B cell (primary cell): ENCODE results near the gene MCOLN3. TPM values are rescaled to one million over a fixed set of nuclear protein-coding genes. Genes with fewer than 3 reads are reported as not detected.

ENCODE experiments used
- ATAC-seq: fragments of 200-7000 bp; cut with Tn5 transposase; one replicate; pipeline ENCODE4 v1.10.0; 2021; ENCODE audit warnings: low read depth, mild to moderate bottlenecking, moderate number of reproducible peaks, moderate library complexity
- CTCF ChIA-PET: fragments of 350-600 bp; sonication (Branson Sonifier 250); formaldehyde crosslinking; loops from one replicate; lab custom pipeline; 2021; ENCODE audit warnings: antibody characterized with exemption, inconsistent platforms; lab: Charles Lee
- POLR2A ChIA-PET: fragments of 350-600 bp; sonication (Branson Sonifier 250); formaldehyde crosslinking; loops from one replicate; lab custom pipeline; 2021; ENCODE audit warnings: antibody characterized with exemption; lab: Charles Lee
- DNase-seq: peaks from one replicate; pipeline ENCODE4 v3.0.0; 2013
- H2AFZ ChIP-seq: 2 replicates; pipeline ENCODE4 v1.6.1; 2012; ENCODE audit warnings: mild to moderate bottlenecking, low read depth, low read length; ENCODE audit not compliant: insufficient read depth, poor library complexity, severe bottlenecking
- H3K27ac ChIP-seq, 2 donors: 1 replicate in 1 of 2; 2 replicates in 1 of 2; pipeline ENCODE4 v1.5.1; 2012 to 2013; ENCODE audit warnings: low read length in 2 of 2, mild to moderate bottlenecking in 2 of 2, moderate library complexity in 1 of 2
- H3K27me3 ChIP-seq, 4 experiments: fragments of 200-600 bp in 1 of 4; sonication (generic) in 1 of 4; replicated peaks in 1 of 4; 1 replicate in 2 of 4; 2 replicates in 2 of 4; pipeline versions ENCODE4 v1.6.1 to v1.7.0; 2013 to 2016; ENCODE audit warnings: low read length in 3 of 4, mild to moderate bottlenecking in 2 of 4, mixed read lengths in 1 of 4, moderate library complexity in 1 of 4; ENCODE audit not compliant: insufficient read depth in 4 of 4, control insufficient read depth in 3 of 4; ENCODE audit errors: control extremely low read depth in 1 of 4
- H3K36me3 ChIP-seq, 2 experiments: replicated peaks in 1 of 2; 1 replicate in 1 of 2; 2 replicates in 1 of 2; pipeline versions ENCODE4 v1.6.1 to v1.7.1; 2013; ENCODE audit warnings: low read length in 1 of 2; ENCODE audit not compliant: insufficient read depth in 2 of 2, control insufficient read depth in 1 of 2; ENCODE audit errors: control extremely low read depth in 1 of 2, extremely low read depth in 1 of 2
- H3K4me1 ChIP-seq, 2 donors: fragments of 200-600 bp in 1 of 2; sonication (generic) in 1 of 2; 1 replicate in 1 of 2; 2 replicates in 1 of 2; pipeline versions ENCODE4 v1.5.1 to v1.6.1; 2013 to 2017; ENCODE audit warnings: low read length in 2 of 2; ENCODE audit not compliant: control insufficient read depth in 2 of 2, insufficient read depth in 2 of 2
- H3K4me2 ChIP-seq: replicated peaks from 2 replicates; pipeline ENCODE3; 2012; ENCODE audit warnings: mild to moderate bottlenecking, low read depth, low read length; ENCODE audit not compliant: poor library complexity, severe bottlenecking
- H3K4me3 ChIP-seq, 5 experiments: fragments of 200-600 bp in 1 of 5; sonication (generic) in 1 of 5; 1 replicate in 3 of 5; 2 replicates in 2 of 5; pipeline versions ENCODE4 v1.5.1 to v1.7.0; 2011 to 2016; ENCODE audit warnings: low read length in 4 of 5, mild to moderate bottlenecking in 4 of 5, low read depth in 2 of 5, control low read depth in 1 of 5, moderate library complexity in 1 of 5; ENCODE audit not compliant: insufficient read depth in 1 of 5; ENCODE audit errors: control extremely low read depth in 1 of 5, extremely low read depth in 1 of 5
- H3K79me2 ChIP-seq: fragments of 200-600 bp; sonication (generic); one replicate; pipeline ENCODE4 v1.6.0; 2016; ENCODE audit warnings: low read length; ENCODE audit not compliant: control insufficient read depth, insufficient read depth
- H3K9ac ChIP-seq: fragments of 200-600 bp; sonication (generic); 2 replicates; pipeline ENCODE4 v1.6.1; 2017; ENCODE audit warnings: mild to moderate bottlenecking, low read length, moderate library complexity
- H3K9me3 ChIP-seq, 3 donors: one replicate each; pipeline versions ENCODE4 v1.6.1 to v1.7.1; 2013; ENCODE audit warnings: low read length in 2 of 3; ENCODE audit not compliant: control insufficient read depth in 2 of 3, insufficient read depth in 1 of 3; ENCODE audit errors: control extremely low read depth in 1 of 3
- H4K20me1 ChIP-seq: 2 replicates; pipeline ENCODE4 v1.6.0; 2012; ENCODE audit warnings: mild to moderate bottlenecking, low read length; ENCODE audit not compliant: insufficient read depth, control insufficient read depth, poor library complexity, severe bottlenecking
- H3K27ac Mint-ChIP-seq: one replicate; pipeline ENCODE4 v1.8.0; 2021; ENCODE audit warnings: mixed read lengths
- H3K27me3 Mint-ChIP-seq: one replicate; pipeline ENCODE4 v1.8.0; 2021; ENCODE audit warnings: mixed read lengths
- H3K4me1 Mint-ChIP-seq: one replicate; pipeline ENCODE4 v1.8.0; 2021; ENCODE audit warnings: mixed read lengths
- H3K4me3 Mint-ChIP-seq: one replicate; pipeline ENCODE4 v1.8.0; 2021; ENCODE audit warnings: mixed read lengths
- H3K9me3 Mint-ChIP-seq: one replicate; pipeline ENCODE4 v1.8.0; 2022; ENCODE audit warnings: mixed read lengths; ENCODE audit not compliant: insufficient read depth
- CTCF ChIP-seq: fragments of 200-600 bp; IDR thresholded peaks from one replicate; pipeline ENCODE4 v1.8.0; 2022; ENCODE audit warnings: antibody characterized with exemption, mild to moderate bottlenecking
- EZH2 ChIP-seq: IDR thresholded peaks from 2 replicates; pipeline ENCODE4 v1.6.1; 2012; ENCODE audit warnings: borderline replicate concordance, low read depth, mild to moderate bottlenecking, moderate library complexity, low read length; ENCODE audit not compliant: insufficient read depth, poor library complexity, severe bottlenecking
- WGBS: methylation state at CpG from one replicate; pipeline ENCODE4 v1.1.5; 2013; ENCODE audit warnings: missing lambda C conversion rate; ENCODE audit not compliant: insufficient coverage; 5-methylcytosine and 5-hydroxymethylcytosine counted together
- intact Hi-C: fragments of 100-400 bp; cut with micrococcal nuclease; formaldehyde crosslinking; loops from one replicate; pipeline ENCODE4 v1.10.0; 2022
- polyA plus RNA-seq: library from polyadenylated mRNA; depleted of rRNA; stranded (reverse); fragments of >200 nt; gene quantifications from 2 replicates; pipeline ENCODE4 v1.2.3, GENCODE V29; 2012
- total RNA-seq, 2 donors: library from RNA; stranded (reverse); fragments of 120-200 nt in 1 of 2; gene quantifications; 1 replicate in 1 of 2; 2 replicates in 1 of 2; pipeline versions ENCODE4 v1.2.3 to v1.2.4, GENCODE V29; 2013 to 2022

Gene MCOLN3
- total and polyA plus RNA-seq, 2 donors (not counting 1 experiment from before 2014, with no cell fraction given) = 0.10 TPM; not detected in 1

DNA sequence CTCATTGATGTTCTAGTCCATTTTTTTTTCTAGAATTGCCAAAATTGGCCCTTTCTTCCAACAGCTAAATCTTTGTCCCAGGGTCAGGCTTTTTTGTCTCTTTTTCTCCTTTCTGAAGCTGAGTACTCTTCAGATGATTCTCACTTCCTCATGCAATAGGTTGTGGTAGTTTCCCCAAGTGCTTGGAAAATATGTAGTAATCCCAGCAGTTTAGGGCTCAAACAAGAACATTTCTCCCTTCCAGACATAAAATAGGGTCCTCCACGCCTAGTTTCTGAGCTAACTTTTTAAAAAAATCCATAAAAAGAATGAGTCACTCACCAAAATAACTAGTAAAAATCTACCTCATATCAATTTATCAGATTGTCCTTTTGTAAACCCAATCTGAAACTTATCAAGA lies 10.0 kb upstream of the MCOLN3 start:
- peaks cover 18% of the 10 kb centered on the region for H3K4me1 Mint-ChIP-seq
- Histone ChIP-seq H3K27me3 (peaks cover 0 to 5% (median 0%) of the 10 kb centered on the region in 4 experiments), H3K4me2 (no peak overlapping the region), H3K9me3 (no peaks in the 10 kb centered on the region), H3K27ac (no peak overlapping the region), H4K20me1 (no peaks in the 10 kb centered on the region), H3K9ac (no peak overlapping the region), H3K36me3 (no peaks in the 10 kb centered on the region), H2AFZ (no peak overlapping the region), H3K4me1 (peaks cover 10 to 13% of the 10 kb centered on the region in 2 donors), H3K4me3 (no peak overlapping the region), H3K79me2 (no peaks in the 10 kb centered on the region)
- no peak overlapping the region for H3K4me3 Mint-ChIP-seq
- DNase-seq (peak; percentile 29), ATAC-seq (no peak)
- POLR2A ChIA-PET = no interaction called here
- H3K27ac Mint-ChIP-seq = no peak overlapping the region
- intact Hi-C loops = no loop called here
- H3K9me3 Mint-ChIP-seq = no peaks in the 10 kb centered on the region
- TF ChIP-seq CTCF = no peak
- no peak for TF ChIP-seq EZH2
- CTCF ChIA-PET = interaction anchor here (1.1 kb wide), 1 partner anchor 17 kb away, joined by 3 read pairs; no protein-coding TSS in a partner anchor
- H3K27me3 Mint-ChIP-seq = peaks cover 13% of the 10 kb centered on the region
- WGBS = 60% methylated on average over 1 of the region's 1 CpG

DNA sequence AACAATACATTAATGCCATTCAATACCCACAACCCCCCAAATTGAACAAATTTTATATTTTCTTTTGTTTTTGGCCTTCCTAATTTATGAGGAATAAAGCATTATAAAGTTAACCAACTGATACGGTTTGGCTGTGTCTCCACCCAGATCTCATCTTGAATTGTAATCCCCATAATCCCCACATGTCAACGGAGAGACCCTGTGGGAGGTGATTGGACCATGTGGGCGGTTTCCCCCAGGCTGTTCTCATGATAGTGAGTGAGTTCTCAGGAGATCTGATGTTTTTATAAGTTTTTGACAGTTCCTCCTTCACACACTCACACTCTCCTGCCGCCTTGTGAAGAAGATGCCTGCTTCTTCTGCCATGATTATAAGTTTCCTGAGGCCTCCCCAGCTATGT lies 6.4 kb upstream of the MCOLN3 start:
- no CpG with 5 or more reads among the region's 4 CpGs for WGBS
- POLR2A ChIA-PET = no interaction called here
- H3K79me2 ChIP-seq = no peaks in the 10 kb centered on the region
- intact Hi-C loops = no loop called here
- H3K27me3 Mint-ChIP-seq = peaks cover 24% of the 10 kb centered on the region
- no peak for ATAC-seq
- peaks cover 0 to 3% of the 10 kb centered on the region in 2 donors for H3K4me1 ChIP-seq
- H4K20me1 ChIP-seq = no peaks in the 10 kb centered on the region
- H3K9ac ChIP-seq = no peak overlapping the region
- H3K27ac ChIP-seq = no peak overlapping the region
- H3K27ac Mint-ChIP-seq = no peak overlapping the region
- H3K4me3 ChIP-seq = no peak overlapping the region
- H3K4me2 ChIP-seq = no peak overlapping the region
- DNase-seq = no peak
- H3K4me1 Mint-ChIP-seq = peaks cover 4% of the 10 kb centered on the region
- H3K36me3 ChIP-seq = no peaks in the 10 kb centered on the region
- H3K9me3 Mint-ChIP-seq = no peaks in the 10 kb centered on the region
- H3K4me3 Mint-ChIP-seq = no peak overlapping the region
- H3K27me3 ChIP-seq = peaks cover 0 to 6% (median 4%) of the 10 kb centered on the region in 4 experiments
- H2AFZ ChIP-seq = no peak overlapping the region
- H3K9me3 ChIP-seq = no peaks in the 10 kb centered on the region
- TF ChIP-seq EZH2 (no peak), CTCF (no peak)
- CTCF ChIA-PET = no interaction called here
